Dermis microvascular lymphatic vessel endothelial cell (primary cell): ENCODE measurements around the gene FEN1. TPM values are rescaled to one million over a fixed set of nuclear protein-coding genes. Genes with fewer than 3 reads are reported as not detected.

Experiments used
- DNase-seq, 2 donors: peaks; one replicate each; pipeline versions ENCODE4 v3.0.0 to v3.0.0-alpha.2; 2010; ENCODE audit warnings: low read depth in 2 of 2
- total RNA-seq: library from RNA; depleted of rRNA; stranded (reverse); fragments of >200 nt; gene quantifications from 2 replicates; pipeline ENCODE4 v1.2.1, GENCODE V29; 2014

Gene FEN1
- total RNA-seq, 1 donor from 2014 or later = 30.8 TPM

- no peak for DNase-seq
Measured at GRCh38 chr11:61840371-61840770, 47.7 kb downstream of the FEN1 start.

GRCh38 chr11:61841636-61842527 lies 49.2 kb downstream of the FEN1 start:
- no peak for DNase-seq

DNA sequence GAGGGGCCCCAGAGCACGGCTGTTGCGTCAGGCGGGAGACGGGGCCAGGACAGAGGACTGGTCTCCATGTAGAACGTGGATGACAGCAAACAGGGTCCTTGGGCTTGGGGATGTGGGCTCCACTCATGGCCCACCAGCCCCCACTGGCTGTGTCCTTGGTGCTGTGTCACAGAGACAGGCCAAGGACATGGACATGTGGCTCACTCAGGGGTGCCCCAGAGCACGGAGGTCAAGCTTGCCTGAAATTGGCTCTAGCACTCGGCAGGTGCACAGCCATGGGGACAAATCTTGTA lies 49.8 kb downstream of the FEN1 start:
- no peak for DNase-seq

GRCh38 chr11:61844909-61845565 lies 52.3 kb downstream of the FEN1 start:
- DNase-seq = no peak

- no peak for DNase-seq
Measured at GRCh38 chr11:61846362-61847020, 53.8 kb downstream of the FEN1 start.

Other genes with a start within 250 kb of the FEN1 start
- 0.25 and 0.39 TPM in 2 replicates for gene SYT7, start 211.8 kb upstream of the FEN1 start, total RNA-seq
- 1.7 and 3.2 TPM in 2 replicates for gene DAGLA, start 112.5 kb upstream of the FEN1 start, total RNA-seq
- gene MYRF, start 40.3 kb upstream of the FEN1 start, total RNA-seq = 0.25 and 0.26 TPM in 2 replicates
- 93.4 and 124 TPM in 2 replicates for gene TMEM258, start 312 bp upstream of the FEN1 start, total RNA-seq
- 22.3 and 39.3 TPM in 2 replicates for gene FADS1, start 24.1 kb downstream of the FEN1 start, total RNA-seq
- gene FADS2, start 35.4 kb downstream of the FEN1 start, total RNA-seq = 57.7 and 114 TPM in 2 replicates
- gene FADS3, start 98.6 kb downstream of the FEN1 start, total RNA-seq = 77.4 and 90.9 TPM in 2 replicates
- 1.9 and 11.3 TPM in 2 replicates for gene RAB3IL1, start 124.7 kb downstream of the FEN1 start, total RNA-seq
- under 0.01 and 0.13 TPM in 2 replicates for gene BEST1, start 157.4 kb downstream of the FEN1 start, total RNA-seq
- 393 and 1,287 TPM in 2 replicates for gene FTH1, start 174.7 kb downstream of the FEN1 start, total RNA-seq